NB4 (cell line): ENCODE results near the gene PALM3.

Experiments used
- CTCF ChIP-seq: IDR thresholded peaks from one replicate; pipeline ENCODE4 v1.5.1; 2012; ENCODE audit warnings: low read depth, low read length
- MYC ChIP-seq: IDR thresholded peaks from 2 replicates; pipeline ENCODE4 v1.6.1; 2011; ENCODE audit warnings: low read depth, low read length
- TF ChIP-seq, protein P1 (sequence below): IDR thresholded peaks from 2 replicates; pipeline ENCODE4 v1.6.1; 2011; ENCODE audit warnings: low read depth, low read length

GRCh38 chr19:14091081-14091812, 29.4 kb upstream of the PALM3 start:
- TF ChIP-seq CTCF (peak; percentile 2), MYC (no peak)
- TF ChIP-seq, protein P1, sequence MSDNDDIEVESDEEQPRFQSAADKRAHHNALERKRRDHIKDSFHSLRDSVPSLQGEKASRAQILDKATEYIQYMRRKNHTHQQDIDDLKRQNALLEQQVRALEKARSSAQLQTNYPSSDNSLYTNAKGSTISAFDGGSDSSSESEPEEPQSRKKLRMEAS = no peak
